GM21515 (cell line): ENCODE results near the gene OCIAD1.
"Not testable (repeated sequence)": the region's sequence is repeated elsewhere in the genome, so short reads cannot be mapped to it uniquely, and the experiment has no call there.

Experiments
- ATAC-seq: cut with Tn5 transposase; IDR thresholded peaks from one replicate; pipeline ENCODE4 v1.9.1; 2021; ENCODE audit not compliant: unreplicated experiment

OCIAD1 gene

DNA sequence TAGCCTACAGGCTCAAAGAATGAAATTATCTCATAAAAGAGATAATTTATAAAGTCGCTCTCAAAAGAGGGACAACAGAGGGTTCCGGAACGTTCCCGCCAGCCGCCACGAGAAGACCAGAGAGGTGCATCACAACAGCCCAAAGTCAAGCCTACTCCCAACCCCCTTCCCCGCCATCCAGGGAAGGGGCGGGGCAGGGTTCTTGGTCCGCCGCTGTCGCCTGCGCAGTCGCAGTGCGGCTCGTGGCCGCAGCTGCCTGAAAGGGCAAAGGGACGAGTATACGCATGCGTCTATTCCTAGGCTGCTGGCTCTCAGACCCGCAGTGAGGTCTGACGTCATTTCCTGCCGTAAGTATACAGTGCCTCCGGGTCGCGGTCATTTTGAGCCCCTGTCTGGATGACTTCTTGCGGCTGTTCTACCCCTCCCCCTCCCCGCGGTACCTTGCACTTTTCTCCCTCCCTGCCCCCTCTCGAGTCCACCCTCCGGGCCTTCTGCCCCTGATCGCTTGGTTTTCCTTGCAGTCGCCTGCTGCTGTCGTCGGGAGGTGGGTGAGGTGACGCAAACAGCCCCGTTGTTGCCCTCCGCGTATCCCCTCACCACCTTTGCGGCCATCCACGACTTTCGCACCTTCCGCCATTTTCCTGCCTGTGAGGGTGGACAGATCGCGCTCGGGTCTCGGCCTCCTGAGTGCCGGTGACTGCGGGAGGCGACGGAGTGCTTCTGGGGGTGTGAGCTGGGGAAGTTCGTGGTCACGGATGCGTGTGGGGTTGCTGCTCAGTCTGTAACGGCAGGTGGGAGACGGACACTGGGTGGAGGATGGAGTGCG lies at the start of gene OCIAD1:
Gene OCIAD1, plus strand, starts transcription at position 383 of the 826 bp plus-strand sequence. CDS start 1,537 bp downstream, outside the sequence.
- ATAC-seq: peak; percentile 98

DNA sequence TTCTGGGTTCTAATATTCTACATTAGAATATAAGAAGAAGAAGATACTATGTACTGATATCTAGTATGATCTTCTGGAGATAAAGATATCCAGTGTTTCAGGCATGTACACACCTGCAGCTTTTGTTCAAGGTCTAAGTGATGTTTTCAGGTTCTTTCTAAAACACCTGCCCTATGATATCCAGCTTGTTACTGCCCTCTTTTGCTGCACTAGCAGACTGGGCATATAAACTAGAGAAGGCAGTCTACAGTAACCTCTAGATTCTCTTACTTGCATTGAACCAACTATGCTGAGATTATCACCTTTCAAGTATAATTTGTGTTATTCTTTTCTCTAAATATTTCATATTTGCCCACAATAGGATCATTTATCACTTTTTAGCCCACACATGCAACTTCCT lies 48.9 kb upstream of the OCIAD1 start:
- ATAC-seq: no peak

DNA sequence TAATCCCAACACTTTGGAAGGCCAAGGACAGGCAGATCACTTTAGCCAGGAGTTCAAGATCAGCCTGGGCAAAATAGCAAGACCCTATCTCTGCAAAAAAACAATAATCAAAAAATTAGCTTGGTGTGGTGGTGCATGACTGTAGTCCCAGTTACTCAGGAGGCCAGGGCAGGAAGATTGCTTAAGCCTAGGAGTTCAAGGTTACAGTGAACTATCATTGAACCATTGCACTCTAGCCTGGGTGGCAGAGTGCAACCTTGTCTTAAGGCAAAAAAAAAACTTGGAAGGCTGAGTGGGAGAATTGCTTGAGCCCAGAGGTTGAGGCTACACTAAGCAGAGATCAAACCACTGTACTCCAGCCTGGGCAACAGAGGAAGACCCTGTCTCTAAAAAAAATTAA lies 45.6 kb upstream of the OCIAD1 start:
- no peak for ATAC-seq

GRCh38 chr4:48786549-48786948 lies 44.3 kb upstream of the OCIAD1 start:
- no peak for ATAC-seq

DNA sequence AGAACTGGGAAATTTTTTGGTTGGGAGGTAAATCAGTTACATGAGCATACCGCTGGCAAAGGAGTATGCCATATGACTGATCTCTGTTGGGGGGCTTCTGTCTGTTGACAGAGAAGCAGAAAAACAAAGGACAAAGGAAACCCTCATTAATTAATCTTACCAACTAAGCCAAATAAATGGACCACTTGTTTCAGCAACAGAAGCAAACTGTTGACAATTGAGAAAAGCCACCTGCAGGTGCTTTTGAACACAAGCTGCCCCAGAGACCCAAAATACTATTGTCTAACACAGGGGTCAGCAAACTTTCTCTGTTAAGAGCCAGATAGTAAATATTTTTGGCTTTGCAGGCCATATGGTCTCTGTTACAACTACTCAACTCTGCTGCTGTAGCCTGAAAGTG lies 43.8 kb upstream of the OCIAD1 start:
- no peak for ATAC-seq

DNA sequence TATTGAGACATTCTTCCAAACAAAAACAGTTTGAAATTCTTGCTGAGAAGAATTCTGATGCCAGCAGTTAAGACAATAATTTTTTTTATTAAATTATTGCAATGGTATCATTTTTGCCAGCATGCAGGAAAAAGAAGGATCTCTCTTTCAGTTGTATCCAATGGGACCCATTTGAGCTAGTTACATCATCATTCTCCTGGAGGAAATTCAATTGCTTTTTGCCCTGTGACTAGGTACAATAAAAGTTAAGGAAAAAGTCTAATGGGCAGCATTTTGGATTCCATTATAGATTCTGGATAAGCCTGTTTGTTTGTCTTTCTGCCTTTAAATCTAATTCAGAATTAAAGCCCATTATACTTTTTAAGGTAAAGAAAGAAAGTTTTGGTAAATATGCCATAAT lies 40.3 kb upstream of the OCIAD1 start:
- no peak for ATAC-seq

- ATAC-seq: no peak
Observed at GRCh38 chr4:48791313-48791712, 39.6 kb upstream of the OCIAD1 start.

GRCh38 chr4:48792348-48793006 lies 38.4 kb upstream of the OCIAD1 start:
- no peak for ATAC-seq

GRCh38 chr4:48795108-48795507 lies 35.8 kb upstream of the OCIAD1 start:
- no peak for ATAC-seq

- ATAC-seq: no peak
Observed at GRCh38 chr4:48796191-48796926, 34.5 kb upstream of the OCIAD1 start.

DNA sequence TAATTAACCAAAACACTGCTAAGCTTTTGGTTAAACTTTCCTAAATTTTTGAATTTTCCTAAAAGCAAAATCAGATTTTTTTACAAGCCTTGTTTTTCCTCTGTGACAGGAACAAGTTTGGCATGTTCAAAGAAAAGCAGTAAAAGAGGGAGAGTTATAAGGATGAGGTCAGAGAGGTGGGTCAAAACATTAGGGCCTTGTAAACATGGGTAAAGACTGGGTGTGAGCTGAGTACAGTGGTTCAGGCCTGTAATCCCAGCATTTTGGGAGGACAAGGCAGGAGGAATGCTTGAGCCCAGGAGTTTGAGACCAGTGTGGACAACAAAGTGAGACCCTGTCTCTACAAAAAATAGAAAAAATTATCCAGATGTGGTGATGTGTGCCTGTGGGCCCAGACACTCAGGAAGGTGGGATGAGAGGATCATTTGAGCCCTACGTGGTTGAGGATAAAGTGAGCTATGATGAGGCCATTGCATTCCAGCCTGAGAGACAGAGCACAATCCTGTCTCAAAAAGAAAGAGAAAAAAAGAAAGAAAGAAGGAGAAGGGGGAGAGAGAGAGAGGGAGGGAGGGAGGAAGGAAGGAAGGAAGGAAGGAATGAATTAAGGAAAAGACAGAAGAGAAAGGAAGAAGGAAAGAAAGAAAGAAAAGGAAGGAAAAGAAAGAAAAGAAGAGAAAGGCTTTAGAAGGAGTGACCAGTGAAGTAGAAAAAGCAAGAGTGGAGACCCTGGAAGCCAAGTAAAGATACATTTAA lies 33.8 kb upstream of the OCIAD1 start:
- ATAC-seq: no peak

- ATAC-seq: no peak
Observed at GRCh38 chr4:48798117-48798516, 32.8 kb upstream of the OCIAD1 start.

DNA sequence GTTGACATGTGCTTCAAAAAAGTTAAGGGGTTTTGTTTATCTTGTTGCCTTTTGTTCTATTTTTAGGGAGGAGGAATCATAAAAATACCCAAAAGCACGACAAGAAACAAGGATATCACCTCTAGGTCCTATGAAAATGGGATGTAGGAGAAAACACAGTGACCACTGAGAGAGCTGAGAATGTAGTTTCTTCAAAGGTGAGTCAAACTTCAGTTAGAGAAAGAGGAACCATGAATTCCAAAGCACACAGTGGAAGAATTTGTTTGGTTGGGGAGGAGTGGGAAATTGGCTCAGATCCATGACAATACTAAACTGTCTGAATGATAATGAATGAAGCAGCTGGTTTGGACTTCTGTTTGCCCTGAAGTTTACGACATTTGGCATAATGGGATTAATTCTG lies 31.7 kb upstream of the OCIAD1 start:
- ATAC-seq: no peak

GRCh38 chr4:48800155-48800554 lies 30.7 kb upstream of the OCIAD1 start:
- not testable (repeated sequence) for ATAC-seq

DNA sequence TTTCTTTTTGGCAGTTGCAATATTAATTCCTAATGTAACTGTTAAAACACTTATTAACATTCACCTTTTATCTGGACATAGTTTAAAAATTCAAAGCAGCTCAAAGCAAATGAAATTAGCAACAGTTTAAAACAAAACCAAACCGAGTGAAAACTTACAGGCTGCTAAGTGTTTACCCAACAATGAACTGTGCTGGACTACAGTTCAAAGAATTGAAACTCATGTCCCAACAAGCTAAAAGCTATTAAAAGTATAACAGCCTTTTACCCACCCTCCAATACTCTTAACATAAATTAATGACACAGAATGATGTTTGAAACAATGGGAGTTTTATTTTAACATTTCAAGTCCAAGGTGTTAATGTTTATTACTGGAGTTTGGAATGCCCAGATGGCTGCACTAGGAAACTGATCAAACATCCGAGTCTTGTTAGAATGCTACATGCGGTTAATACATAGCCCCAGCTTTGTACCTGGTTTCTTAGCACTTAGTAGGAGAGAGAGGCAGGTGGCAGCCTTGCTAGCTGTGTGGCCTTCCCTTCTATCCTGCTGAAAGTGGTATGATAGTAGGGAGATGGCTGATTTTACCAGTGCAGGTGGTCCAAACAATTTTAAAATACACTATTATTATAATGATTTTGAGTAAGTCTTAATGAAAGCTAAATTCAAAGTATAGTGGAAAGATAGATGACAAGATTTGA lies 29.7 kb upstream of the OCIAD1 start:
- no peak for ATAC-seq

DNA sequence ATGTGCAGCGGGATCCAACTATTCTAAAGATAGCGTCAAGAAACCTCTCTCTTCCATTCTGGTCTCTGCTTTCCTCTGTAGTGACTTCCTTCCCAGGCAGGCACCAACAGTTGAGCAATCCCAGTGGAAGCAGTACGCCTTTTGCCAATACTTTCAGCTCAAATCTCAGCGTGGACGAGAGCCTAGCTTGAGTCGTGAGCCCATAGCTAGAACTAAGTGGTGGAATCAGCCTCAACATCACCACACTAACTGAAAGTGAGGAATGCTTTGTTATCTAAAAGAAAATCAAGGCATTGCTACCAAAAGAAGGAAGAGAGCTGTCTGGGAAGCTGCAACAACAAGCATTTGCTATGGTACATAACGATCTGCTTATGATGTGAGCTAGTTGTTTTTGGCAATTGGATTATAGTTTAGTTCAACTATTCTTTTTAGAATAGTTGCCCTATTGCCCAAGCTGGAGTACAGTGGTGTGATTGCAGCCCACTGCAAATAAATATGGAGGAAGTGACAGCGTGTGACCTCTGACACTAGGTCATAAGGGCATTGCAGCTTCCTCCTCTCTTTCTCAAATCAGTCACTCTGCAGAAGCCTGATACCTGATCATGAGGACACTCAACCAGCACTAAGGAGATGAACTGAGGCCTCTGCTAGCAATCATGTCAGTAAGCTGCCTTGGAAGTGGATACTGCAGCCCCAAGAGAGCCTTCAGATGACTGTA lies 26.1 kb upstream of the OCIAD1 start:
- ATAC-seq: no peak

DNA sequence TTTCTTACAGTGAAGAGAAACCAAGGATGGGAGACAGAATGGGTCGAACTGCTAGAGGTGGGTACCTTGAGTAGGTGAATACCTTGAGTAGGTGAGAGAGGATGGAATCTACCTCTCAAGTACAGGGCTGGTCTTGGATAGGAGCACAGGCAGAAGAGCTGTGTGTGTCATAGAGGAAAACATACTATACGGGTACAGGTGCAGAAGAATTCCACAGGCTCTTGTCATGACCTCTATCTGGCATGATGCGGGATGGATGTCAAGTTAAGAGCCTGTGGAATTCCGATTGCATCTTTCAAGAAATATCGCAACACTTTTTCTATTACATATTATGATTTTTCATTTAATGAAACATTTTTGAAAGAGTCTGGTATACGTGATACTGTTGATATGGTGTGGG lies 18.0 kb upstream of the OCIAD1 start:
- no peak for ATAC-seq

- peak; percentile 68 for ATAC-seq
Observed at GRCh38 chr4:48813964-48814363, 16.9 kb upstream of the OCIAD1 start.

- ATAC-seq: peak; percentile 42
Observed at GRCh38 chr4:48815483-48815882, 15.4 kb upstream of the OCIAD1 start.

DNA sequence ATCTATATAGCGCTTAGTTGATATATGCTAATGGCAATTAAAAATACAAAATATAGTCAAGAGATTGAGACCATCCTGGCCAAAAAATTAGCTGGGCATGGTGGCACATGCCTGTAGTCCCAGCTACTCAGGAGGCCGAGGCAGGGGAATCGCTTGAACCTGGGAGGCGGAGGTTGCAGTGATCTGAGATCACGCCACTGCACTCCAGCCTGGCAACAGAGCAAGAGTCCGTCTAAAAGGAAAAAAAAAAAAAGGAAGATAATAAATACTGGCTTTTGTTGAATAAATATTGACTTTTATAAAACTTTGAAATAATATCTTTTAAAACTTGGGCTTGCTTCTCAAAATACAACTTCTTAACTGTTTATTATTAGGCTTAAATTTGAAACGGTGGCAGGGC lies 14.6 kb upstream of the OCIAD1 start:
- not testable (repeated sequence) for ATAC-seq
